GM10248 (cell line): ENCODE measurements around the gene CADM2.

ENCODE experiments used
- CTCF ChIA-PET: fragments of 300-600 bp; sonication (Branson Sonifier 250); formaldehyde crosslinking; extraction: SDS; loops from one replicate; lab custom pipeline; 2021; ENCODE audit warnings: antibody characterized with exemption; lab: Yijun Ruan, JAX
- POLR2A ChIA-PET: fragments of 350-650 bp; sonication (Branson Sonifier 250); formaldehyde crosslinking; extraction: SDS; loops from one replicate; lab custom pipeline; 2020; ENCODE audit warnings: antibody characterized with exemption; lab: Yijun Ruan, JAX
- DNase-seq: peaks from one replicate; pipeline ENCODE4 v3.0.0; 2012; ENCODE audit errors: extremely low spot score
- TF ChIP-seq, protein P1 (sequence below): IDR thresholded peaks from 2 replicates; pipeline ENCODE4 v1.5.1; 2012; ENCODE audit warnings: mild to moderate bottlenecking, low read depth; ENCODE audit errors: extremely low read depth, missing control alignments, control extremely low read depth

CADM2 gene

DNA sequence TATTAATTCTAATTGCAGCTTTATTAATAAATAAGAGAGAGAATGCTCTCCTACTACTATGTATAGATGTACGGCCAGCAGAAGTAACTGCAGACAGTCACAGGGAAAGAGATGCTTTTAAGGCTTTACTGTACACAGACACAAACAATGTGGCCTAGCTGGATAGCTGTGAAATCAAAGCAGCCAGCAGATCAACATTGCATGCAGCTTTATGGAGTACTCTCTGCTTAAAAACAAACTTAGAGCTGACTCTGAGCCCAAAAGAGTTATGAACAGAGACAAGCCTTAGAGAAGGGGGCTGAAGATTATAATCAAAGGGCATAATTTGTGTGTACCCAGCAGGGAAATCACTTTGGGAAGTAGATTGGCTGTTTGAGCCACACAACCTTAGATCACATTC, 47.2 kb downstream of the CADM2 start:
- TF ChIP-seq, protein P1, sequence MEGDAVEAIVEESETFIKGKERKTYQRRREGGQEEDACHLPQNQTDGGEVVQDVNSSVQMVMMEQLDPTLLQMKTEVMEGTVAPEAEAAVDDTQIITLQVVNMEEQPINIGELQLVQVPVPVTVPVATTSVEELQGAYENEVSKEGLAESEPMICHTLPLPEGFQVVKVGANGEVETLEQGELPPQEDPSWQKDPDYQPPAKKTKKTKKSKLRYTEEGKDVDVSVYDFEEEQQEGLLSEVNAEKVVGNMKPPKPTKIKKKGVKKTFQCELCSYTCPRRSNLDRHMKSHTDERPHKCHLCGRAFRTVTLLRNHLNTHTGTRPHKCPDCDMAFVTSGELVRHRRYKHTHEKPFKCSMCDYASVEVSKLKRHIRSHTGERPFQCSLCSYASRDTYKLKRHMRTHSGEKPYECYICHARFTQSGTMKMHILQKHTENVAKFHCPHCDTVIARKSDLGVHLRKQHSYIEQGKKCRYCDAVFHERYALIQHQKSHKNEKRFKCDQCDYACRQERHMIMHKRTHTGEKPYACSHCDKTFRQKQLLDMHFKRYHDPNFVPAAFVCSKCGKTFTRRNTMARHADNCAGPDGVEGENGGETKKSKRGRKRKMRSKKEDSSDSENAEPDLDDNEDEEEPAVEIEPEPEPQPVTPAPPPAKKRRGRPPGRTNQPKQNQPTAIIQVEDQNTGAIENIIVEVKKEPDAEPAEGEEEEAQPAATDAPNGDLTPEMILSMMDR, result no peak
- no peak for DNase-seq
- POLR2A ChIA-PET, result no interaction called here
- CTCF ChIA-PET, result no interaction called here

DNA sequence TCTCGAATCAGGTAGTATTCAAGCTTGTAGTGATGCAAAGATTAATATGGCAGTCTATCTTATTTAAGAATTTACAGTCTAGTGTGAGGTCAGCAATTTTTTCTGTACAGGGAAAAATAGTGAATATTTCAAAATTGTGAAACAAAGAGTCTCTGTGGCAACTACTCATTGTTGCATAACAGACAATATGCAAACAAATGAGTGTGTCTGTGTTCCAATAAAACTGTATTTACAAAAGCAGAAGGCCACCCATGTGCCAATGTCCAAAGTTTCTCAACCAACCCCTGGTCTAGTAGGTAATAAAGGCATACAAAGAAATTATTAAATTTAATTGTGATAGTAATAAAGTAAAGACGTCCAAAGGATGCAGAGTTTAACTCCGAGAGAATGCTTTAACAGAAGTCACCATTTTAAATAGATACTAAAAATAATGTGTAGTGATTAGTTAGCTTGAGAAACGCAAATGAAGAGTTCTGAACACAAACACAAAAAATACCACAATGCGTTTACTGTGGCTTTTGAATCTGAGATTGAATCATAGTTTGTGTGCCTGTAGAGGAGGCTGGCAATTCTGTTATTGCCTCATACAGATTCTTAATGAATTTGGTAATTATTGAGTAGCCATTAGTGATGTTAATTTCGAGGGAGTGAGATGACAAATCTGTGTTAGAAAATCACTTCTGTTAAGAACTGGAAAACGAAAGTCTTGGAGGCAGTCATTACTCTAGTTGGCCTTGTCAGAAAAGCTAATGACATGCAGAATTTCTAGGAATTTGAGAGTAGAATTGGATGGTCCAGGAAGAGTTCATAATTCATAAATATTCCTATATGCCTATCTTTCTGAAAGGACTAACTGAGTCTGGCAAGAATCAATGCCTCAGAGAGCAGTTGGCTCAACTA, 48.7 kb downstream of the CADM2 start:
- ChIA-PET POLR2A (no interaction called here), CTCF (interaction anchor here (1.6 kb wide), 1 partner anchor 9 kb away, joined by 3 read pairs; no protein-coding TSS in a partner anchor)
- no peak for DNase-seq
- TF ChIP-seq, protein P1, result no peak

- TF ChIP-seq, protein P1, result no peak
- DNase-seq, result no peak
- ChIA-PET POLR2A (no interaction called here), CTCF (interaction anchor here (1.4 kb wide), 1 partner anchor 12 kb away, joined by 3 read pairs; no protein-coding TSS in a partner anchor)
Measured at GRCh38 chr3:85020828-85021227, 62.0 kb downstream of the CADM2 start.

- TF ChIP-seq, protein P1, result no peak
- ChIA-PET POLR2A (no interaction called here), CTCF (no interaction called here)
- no peak for DNase-seq
Measured at GRCh38 chr3:85030052-85030451, 71.3 kb downstream of the CADM2 start.

DNA sequence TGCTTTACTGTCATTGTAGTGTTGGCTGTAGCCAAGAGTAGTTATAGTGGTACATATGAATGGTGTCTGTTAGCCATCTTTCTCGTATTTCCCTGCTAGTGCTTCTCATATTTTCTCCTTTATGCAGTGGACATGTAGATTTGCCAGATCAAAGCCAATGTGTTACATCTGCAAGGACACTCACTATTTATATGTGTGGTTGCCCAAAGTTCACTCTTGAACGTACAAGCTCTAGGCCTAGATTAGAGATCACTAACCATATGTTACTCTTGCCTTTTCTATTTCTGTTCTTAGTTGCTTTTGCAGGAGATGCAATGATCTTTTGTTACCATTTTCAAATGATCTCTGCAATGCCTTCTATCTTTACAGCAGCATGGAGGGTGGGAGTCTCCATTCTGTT, 78.4 kb downstream of the CADM2 start:
- ChIA-PET POLR2A (no interaction called here), CTCF (no interaction called here)
- TF ChIP-seq, protein P1, result no peak
- no peak for DNase-seq

GRCh38 chr3:85041001-85041400, 82.2 kb downstream of the CADM2 start:
- no peak for DNase-seq
- TF ChIP-seq, protein P1, result no peak
- CTCF ChIA-PET, result interaction anchor here (2.4 kb wide), 1 partner anchor 10 kb away, joined by 6 read pairs; no protein-coding TSS in a partner anchor
- POLR2A ChIA-PET, result no interaction called here
